HG03460 (cell line): Measurements from ENCODE around the gene SERPINA6.
"Not testable (repeated sequence)": the region's sequence is repeated elsewhere in the genome, so short reads cannot be mapped to it uniquely, and the experiment has no call there.

Source experiments
- ATAC-seq: cut with Tn5 transposase; IDR thresholded peaks from one replicate; pipeline ENCODE4 v1.9.1; 2021; ENCODE audit not compliant: unreplicated experiment

Gene SERPINA6, protein sequence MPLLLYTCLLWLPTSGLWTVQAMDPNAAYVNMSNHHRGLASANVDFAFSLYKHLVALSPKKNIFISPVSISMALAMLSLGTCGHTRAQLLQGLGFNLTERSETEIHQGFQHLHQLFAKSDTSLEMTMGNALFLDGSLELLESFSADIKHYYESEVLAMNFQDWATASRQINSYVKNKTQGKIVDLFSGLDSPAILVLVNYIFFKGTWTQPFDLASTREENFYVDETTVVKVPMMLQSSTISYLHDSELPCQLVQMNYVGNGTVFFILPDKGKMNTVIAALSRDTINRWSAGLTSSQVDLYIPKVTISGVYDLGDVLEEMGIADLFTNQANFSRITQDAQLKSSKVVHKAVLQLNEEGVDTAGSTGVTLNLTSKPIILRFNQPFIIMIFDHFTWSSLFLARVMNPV

DNA sequence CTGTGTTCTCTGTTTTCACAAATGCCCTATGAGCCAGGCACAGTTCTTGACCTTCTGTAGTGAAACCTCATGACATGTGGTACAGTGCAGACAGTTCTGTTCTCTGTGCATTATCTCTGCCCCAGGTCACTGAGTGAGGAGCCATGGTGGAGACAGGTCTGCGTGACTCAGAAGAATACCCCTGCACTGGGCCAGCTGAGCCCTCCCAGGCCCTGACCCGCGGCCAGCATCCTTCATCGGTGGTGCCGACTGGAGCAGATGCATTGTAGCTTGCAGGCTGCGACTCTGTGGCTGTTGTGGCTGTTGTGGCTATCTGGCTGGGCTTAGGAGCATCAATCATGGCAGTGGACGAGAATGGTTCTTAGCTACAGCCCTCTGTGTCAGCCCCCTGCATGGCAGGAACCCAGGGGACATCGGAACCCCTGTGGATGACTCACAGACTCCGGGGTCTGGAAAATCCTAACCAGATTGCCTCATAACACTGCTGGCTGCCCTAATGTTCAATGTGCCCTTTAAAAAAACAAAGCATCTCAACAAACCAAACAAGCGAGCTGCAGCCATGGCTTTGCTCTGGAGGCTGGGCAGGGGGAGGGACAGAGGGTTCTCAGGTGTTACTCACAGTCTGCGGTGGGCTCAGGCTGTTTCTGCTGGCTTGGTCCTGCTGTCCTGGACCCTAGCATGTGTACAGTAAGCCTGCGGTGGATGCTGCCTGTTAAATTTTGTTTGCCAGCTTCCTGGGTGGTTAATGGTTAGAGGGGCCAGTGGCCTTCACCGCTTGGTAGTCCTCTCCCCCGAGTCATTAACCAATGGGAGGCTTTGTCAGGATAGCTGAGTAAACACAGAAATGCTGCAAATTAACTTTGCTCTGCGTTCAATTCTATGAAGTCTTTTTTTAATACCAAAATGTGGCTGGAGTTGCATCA, at the start of gene SERPINA6:
Gene SERPINA6 (minus strand): TSS at position 689 of the 923 bp plus-strand sequence. CDS start 8,688 bp downstream, outside the sequence.
- ATAC-seq = no peak

DNA sequence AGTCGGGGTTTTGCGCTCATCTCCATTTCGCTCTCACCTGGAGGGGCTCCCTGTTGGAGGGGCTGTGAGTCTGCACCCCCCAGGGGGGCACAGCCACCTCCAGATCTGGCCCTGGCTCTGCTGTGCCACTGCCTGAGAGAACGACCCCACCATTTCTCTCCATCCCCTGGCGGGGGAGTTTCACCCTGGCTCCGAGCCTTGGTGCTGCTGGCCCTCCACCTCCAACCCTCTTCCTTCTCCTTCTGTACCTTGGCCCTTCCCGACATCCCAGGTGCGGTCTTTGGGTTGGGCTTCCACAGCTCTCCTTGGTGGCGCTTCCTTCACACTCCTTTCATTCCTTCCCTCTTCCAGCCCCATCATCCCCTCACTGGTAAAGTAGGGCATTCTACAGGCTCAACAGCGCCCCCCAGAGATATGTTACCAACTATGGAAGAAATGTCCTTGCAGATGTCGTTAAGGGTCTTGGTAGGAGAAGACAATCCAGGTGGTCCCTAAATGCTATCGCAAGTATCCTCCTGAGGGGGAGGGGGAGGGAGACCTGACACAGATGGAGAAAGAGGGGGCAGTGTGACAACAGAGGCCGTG, 49.0 kb upstream of the SERPINA6 start:
- no peak for ATAC-seq

DNA sequence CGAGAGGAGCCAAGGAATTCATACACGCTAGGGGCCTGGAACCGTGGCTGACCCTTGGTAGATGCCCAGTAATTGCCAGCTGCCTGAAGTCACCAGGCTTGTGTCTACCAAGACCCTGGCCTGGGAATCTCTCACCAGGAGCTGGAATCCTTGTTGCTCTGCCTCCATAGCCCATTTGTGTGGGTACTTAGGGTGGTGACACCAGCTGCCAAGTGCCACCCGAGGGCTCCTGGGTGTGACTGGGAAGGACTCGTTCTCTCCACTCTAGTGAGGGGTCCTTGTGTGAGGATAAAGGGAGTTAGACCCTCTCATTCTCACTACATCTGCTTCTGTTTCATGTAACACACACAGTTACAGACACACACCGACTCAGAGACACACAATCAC, 47.4 kb upstream of the SERPINA6 start:
- no peak for ATAC-seq

DNA sequence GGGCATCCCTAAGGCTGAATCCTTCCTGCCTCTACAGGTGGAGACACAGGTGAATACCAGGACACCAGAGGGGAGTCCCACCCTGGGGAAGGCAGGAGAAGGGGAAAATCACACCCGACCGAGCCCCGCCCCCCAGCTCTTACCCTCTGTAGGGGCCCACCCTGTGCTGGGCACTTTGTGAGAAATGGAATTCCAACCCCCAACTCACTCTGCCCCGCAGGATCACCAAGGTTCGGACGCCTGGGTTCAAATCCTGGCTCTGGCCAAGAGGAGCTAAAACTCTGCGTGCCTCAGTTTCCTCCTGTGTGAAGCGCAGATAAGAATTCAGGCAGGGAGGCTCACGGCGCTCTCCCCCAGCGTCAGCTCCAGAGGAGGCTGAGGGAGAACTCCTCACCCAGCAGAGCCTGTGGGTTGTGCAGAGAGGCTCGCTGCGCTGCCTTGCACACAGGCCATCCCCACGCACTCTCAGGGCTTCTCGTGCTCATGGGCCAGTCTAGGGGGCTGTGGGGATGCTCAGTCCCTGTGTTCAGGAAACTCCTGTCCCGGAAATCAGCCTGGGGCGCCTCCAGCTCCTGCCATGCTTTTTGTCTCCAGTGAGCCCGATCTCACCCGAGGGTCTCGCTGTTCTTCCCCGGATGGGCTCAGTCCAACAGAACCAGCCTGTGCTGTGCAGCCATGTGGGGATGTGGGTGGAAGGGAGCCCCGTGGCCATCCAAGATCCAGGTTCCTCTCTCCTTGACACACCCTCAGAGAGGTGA, 46.8 kb upstream of the SERPINA6 start:
- not testable (repeated sequence) for ATAC-seq

DNA sequence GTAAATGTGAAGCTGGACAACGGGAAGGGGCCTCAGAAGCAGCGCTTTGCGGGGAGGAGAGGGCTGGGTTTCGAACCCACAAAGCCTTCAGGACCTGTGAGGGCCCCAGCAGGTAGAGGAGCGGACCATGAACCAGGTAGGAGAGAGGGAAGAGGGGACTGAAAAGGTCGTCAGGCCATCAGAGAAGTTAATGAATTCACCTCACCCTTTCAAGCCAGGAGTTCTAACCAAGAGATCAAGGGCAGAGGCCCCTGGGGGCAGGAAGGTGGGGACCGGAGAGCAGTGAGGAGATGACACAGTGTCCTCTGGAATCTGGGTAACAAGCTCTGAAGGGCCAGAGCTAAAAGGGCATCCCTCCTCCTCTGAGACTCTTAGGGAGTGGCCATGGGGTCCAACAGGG, 45.8 kb upstream of the SERPINA6 start:
- ATAC-seq = no peak

DNA sequence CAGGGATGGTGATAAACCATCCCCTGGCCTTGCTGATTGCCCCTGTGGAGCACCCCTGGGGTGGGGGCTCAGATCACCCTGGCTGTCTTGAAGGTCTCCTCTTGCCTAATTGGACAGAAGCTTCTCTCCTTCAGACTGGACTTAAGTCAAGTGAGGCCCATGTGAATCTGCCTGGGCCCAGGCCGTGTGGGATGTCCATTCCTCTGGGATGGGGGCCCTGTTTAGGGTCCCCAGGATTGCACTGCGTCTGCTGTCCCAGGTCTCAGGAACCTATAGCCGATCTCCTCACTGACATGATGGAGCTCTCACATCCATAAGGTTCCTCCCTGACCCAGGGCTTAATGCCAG, 45.1 kb upstream of the SERPINA6 start:
- ATAC-seq = no peak

DNA sequence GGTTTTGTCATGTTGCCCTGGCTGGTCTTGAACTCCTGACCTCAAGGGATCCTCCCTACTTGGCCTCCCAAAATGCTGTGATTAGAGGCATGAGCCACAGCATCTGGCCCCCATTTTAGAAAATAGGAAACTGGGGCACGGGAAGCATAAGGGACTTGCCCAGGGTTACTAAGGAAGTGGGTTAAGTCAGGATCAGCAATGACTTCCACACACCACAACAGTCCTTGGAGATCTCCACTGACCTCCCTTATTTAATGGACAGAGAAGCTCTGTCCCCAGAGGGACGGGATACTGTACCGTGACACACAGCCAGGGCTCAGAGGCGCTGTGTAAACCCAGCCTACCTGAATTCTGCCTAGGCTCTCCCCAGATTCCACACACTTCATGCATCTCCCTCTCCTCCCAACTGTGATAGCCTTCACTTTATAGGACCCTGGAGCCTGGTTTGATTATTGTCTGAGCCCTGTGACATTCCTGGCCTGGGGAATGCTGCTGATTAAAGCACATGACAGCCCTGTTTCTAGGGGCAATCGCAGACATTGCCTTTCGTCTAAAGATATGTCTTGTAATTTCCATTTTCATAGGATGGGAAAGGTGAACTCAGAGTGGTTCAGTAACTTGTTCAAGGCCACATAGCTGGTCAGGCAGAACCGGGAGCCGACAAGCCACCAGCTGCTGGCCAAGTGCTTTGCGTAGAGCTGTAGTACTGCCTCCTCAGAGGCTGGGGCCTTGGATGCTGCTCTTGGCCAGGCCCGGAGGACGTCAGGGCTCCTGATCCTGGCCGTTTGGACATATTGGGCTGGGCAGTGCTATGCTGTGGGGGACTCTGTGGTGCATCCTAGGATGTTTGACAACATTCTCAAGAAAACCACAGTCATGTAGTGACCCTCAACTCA, 44.5 kb upstream of the SERPINA6 start:
- no peak for ATAC-seq

DNA sequence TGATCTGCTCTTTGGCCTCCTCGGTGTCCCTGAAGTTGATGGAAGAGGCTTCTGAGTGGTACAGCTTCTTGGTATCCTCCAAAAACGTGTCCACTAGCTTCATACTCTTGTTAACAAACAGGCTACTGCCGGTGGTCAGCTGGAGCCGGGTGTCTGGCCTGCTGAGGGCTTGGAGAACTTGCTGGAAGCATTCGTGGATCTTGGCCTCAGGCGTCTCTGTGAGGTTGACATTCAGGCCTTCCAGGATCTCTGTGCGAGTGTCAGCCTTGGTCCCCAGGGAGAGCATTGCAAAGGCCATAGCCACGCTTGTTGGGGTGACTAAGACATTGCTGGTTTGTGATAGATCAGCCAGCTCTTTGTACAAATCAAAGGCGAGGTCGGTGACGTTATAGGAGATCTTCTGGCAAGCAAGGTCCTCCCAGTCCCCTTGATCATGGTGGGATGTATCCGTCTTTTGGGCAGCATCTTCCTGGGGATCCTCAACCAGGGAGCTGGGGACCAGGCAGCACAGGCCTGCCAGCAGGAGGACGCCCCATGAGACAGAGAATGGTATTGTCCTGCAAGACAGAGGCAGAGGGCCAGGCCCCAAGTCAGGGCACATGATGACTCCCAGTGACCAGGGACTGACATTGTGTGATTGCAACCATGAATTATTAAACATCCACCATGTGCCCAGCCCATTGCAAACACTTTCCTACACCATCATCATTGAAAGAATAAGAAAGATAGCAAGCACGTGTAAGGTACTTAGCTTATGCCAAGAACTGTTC, 43.2 kb upstream of the SERPINA6 start, which contains the start of gene SERPINA2:
Gene SERPINA2 (minus strand): TSS at position 553 of the 770 bp plus-strand sequence.
- no peak for ATAC-seq

DNA sequence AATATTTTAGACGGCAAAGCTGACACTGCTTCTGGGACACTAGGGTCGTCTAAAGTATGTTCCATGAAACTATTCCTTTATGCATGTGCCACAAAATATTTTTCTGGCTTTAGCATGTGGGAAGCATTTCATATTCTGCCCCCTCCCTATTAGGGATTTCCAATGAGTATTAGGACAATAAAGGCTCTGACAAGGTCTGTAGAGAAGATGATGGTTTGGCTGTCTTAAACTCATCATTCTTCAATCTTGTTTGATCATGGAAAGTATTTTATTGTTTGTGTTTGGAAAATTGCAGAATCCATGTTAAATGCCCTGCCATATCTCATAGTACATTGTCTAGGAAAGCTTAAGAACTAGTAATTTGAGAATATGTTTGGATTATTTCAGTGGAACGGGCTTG, 42.5 kb upstream of the SERPINA6 start:
- ATAC-seq = no peak

DNA sequence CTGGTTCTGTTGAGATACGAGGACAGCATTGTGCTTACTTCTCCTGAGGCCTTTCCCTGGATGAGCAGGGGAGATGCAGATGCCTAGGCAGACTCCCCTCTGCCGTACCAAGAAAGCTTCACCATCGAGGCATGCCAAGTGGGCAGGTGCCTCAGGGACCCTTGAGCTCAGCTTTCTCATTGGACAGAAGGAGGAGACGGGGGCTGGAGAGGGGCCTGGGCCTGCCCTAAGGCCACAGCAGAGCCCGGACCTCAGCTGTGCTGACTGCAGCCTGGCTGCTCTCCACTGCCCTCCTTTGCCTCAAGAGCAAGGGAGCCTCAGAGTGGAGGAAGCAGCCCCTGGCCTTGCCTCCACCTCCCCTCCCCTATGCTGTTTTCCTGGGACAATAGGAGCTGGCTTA, 41.8 kb upstream of the SERPINA6 start:
- ATAC-seq = no peak

DNA sequence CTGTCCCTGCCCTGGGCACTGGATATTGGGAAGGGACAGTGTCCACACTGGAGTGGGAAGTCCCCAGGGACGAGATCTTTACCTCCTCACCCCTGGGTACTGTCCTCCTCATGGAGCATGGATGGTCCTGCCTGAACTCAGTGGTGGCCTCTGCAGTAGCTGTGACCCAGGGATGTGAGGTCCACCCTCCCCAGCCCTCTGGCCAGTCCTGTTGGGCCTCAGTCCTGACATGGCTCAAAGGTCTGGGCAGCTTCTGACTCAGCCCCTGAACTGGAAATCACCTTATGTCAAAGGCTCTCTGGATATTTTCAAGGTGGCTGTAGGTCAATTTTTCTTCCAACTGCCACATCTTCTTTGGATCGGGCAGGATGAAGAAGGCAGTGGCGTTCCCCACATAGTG, 40.9 kb upstream of the SERPINA6 start:
- ATAC-seq = no peak

DNA sequence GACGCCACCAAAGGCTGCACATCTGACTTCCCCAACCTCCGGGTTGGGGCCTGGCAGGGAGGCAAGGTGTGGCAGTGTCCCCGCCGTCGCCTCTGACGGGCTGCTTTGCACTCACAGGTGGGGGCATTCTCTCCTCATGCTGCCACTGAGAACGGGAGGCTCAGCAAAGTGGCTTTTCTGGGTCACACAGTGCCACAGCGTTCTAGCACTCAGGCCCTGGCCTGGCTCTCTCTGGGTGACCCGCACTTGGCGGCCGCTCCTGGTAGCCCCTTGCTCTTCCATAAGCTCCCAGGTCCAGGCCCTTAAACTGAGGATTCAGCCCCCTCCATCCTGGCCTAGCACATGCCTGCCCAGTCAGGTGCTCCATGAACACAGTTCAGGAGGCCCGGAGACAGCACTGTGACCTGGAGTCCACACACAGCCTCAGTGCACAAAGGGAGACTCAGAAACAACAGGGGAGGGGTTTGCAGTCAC, 40.1 kb upstream of the SERPINA6 start:
- no peak for ATAC-seq

DNA sequence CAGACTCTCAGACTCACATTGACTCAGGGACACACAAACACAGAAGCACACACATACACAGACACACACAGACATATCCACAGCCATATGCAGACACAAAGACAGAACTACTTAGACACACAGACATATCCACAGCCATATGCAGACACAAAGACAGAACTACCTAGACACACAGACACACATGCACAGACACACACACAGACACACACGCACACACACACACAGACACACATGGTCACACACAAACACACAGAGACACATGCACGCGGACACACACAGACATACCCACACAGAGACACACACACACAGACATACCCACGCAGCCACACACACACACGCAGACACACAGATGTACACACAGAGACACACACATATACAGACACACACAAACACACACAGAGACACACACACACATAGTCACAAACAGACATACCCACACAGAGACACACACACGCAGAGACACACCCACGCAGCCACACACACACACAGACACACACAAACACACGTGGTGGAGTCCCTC, 39.5 kb upstream of the SERPINA6 start:
- no peak for ATAC-seq

DNA sequence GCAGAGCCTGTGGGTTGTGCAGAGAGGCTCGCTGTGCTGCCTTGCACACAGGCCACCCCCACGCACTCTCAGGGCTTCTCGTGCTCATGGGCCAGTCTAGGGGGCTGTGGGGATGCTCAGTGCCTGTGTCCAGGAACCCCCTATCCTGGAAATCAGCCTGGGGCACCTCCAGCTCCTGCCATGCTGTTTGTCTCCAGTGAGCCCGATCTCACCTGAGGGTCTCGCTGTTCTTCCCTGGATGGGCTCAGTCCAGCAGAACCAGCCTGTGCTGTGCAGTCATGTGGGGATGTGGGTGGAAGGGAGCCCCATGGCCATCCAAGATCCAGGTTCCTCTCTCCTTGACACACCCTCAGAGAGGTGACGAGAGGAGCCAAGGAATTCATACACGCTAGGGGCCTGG, 38.5 kb upstream of the SERPINA6 start:
- ATAC-seq = no peak

DNA sequence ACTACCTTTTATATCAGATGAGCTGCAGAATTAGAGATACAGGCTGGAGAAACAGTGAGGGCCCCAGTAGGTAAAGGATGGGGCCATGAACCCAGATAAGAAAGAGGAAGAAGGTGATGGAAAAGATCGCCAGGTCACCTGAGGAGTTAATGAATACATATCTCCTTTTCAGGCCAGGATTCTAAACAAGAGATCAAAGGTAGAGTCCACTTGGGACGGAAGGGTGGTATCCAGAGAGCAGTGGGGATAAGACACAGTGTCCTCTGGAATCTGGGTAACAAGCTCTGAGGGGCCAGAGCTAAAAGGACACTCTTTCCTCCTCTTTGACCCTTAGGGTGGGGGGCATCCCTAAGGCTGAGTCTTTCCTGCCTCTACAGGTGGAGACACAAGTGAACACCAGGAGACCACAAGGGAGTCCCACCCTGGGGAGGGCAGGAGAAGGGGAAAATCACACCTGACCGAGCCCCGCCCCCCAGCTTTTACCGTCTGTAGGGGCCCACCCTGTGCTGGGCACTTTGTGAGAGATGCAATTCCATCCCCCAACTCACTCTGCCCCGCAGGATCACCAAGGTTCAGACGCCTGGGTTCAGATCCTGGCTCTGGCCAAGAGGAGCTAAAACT, 37.9 kb upstream of the SERPINA6 start:
- ATAC-seq = no peak

DNA sequence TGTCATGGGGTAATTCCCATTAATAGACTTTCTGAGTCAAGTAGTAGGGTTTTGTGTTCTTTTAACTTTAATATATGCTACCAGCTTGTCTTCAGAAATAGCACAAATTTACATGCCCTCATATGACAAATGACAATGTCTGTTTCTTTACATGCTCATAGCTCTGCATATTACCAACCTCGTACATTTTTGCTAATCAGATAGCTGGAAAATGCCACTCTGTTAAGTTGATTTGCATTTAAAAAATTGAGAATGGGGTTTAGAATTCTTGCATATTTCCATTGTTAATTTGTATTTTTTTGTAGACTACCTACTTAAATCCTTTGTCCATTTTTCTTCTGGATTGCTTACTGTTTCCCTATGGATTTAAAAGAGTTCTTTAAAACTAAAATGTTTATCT, 34.0 kb upstream of the SERPINA6 start:
- ATAC-seq = no peak

DNA sequence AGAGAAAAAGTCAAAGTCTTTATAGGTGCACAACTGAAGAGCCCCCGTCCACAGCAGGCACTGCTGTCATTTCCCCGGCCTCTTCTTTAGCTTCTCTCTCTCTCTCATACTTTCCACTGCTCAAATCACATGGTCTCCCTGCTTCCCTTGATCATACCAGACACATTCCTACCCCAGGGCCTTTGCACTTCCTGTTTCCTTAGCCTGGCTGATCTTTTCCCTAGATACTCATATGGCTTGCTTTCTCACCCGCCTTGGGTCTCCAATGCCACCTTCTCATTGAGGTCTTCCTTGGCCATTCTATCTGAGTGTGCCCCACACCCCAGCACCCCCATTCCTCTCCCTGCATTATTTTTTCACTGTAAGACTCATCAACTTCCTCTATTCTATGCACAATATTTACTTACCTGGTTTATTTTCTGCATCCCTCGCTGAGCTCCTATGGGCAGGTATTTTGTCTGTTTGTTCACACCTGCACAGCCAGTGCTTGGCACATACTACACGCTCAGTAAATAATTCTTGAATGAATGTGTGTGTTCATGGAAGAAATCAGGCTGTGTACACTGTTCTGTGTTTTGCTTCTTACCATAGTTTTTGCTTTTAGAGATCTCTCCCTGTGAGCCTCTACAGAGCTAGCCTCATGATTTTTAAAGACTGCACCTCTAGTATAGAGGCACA, 33.4 kb upstream of the SERPINA6 start:
- no peak for ATAC-seq
